Smooth muscle cell (in vitro differentiated cells): Measurements from ENCODE around the gene CRACR2A. TPM values are rescaled to one million over a fixed set of nuclear protein-coding genes. Genes with fewer than 3 reads are reported as not detected.

Experiments
- DNase-seq: peaks from one replicate; lab custom pipeline; 2025; ENCODE audit not compliant: unreplicated experiment; lab: John Stamatoyannopoulos, UW
- H2AFZ ChIP-seq: fragments of 200-600 bp; sonication (generic); 2 replicates; pipeline ENCODE4 v1.6.0; 2016; ENCODE audit warnings: antibody characterized with exemption, low read depth, mild to moderate bottlenecking
- H3F3A ChIP-seq: fragments of 200-600 bp; sonication (generic); 2 replicates; pipeline ENCODE4 v1.6.0; 2017; ENCODE audit warnings: antibody characterized with exemption, low read depth
- H3K27ac ChIP-seq: fragments of 200-600 bp; sonication (generic); 2 replicates; pipeline ENCODE4 v1.5.1; 2016; ENCODE audit warnings: low read depth, mild to moderate bottlenecking
- H3K27me3 ChIP-seq: fragments of 200-600 bp; sonication (generic); 2 replicates; pipeline ENCODE4 v1.6.1; 2016; ENCODE audit warnings: low read depth, mild to moderate bottlenecking
- H3K36me3 ChIP-seq: fragments of 200-600 bp; sonication (generic); 2 replicates; pipeline ENCODE4 v1.5.1; 2016; ENCODE audit warnings: low read depth
- H3K4me1 ChIP-seq: fragments of 200-600 bp; sonication (generic); 2 replicates; pipeline ENCODE4 v1.5.1; 2016; ENCODE audit warnings: low read depth
- H3K4me2 ChIP-seq: fragments of 200-600 bp; sonication (generic); 2 replicates; pipeline ENCODE4 v1.6.0; 2016; ENCODE audit warnings: mild to moderate bottlenecking
- H3K4me3 ChIP-seq: fragments of 200-600 bp; sonication (generic); 2 replicates; pipeline ENCODE4 v1.5.1; 2016; ENCODE audit warnings: mild to moderate bottlenecking
- H3K79me2 ChIP-seq: fragments of 200-600 bp; sonication (generic); 2 replicates; pipeline ENCODE4 v1.6.0; 2016; ENCODE audit warnings: low read depth, mild to moderate bottlenecking
- H3K9ac ChIP-seq: fragments of 200-600 bp; sonication (generic); 2 replicates; pipeline ENCODE4 v1.6.0; 2016; ENCODE audit warnings: low read depth
- H3K9me3 ChIP-seq: fragments of 200-600 bp; sonication (generic); replicated peaks from 2 replicates; pipeline ENCODE4 v1.5.1; 2016; ENCODE audit warnings: low read depth
- H4K20me1 ChIP-seq: fragments of 200-600 bp; sonication (generic); 2 replicates; pipeline ENCODE4 v1.6.0; 2016; ENCODE audit warnings: low read depth
- WGBS: methylation state at CpG from one replicate; pipeline ENCODE4 v1.1.7; 2016; ENCODE audit warnings: low lambda C conversion rate; 5-methylcytosine and 5-hydroxymethylcytosine counted together
- polyA plus RNA-seq: library from polyadenylated mRNA; unstranded; fragments of >200 nt; fragmentation: Nextera tagmentation; extraction: Ambion mirVana; gene quantifications from 2 replicates; pipeline ENCODE4 v1.2.1, GENCODE V29; 2016
- total RNA-seq: library from RNA; depleted of rRNA; stranded (reverse); fragments of >200 nt; gene quantifications from 2 replicates; pipeline ENCODE4 v1.2.3, GENCODE V29; 2014
- TF ChIP-seq, protein P1 (sequence below): fragments of 200-600 bp; sonication (generic); IDR thresholded peaks from 2 replicates; pipeline ENCODE4 v1.5.1; 2017; ENCODE audit warnings: borderline replicate concordance, mild to moderate bottlenecking, antibody characterized with exemption; ENCODE audit not compliant: insufficient read depth, poor library complexity, severe bottlenecking

The CRACR2A gene
- total and polyA plus RNA-seq, 2 experiments from 2014 or later, result 0.99 to 1.3 TPM

DNA sequence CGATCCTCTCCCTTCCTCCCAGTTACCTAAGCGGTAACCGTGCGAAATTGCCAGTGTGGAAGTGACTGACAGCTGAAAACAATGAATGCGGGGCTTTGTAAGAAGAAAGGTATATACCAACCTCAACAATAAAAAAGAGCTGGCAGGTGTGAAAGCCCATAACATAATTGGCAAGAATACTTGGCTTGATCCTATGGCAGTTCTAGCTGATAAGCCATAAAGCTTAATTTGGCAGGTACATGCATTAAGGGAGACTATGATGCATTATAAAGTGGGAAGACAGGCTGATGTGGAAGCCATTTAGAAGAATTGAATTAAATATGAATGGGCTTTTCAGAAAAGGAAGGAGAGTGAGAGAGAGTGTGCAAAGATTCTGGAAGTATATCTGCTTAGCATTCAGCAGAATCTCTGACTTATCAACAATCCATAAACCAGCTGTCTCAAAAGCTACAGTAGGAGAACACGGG, 71.3 kb downstream of the CRACR2A start:
- H3K36me3 ChIP-seq, result no peaks in the 10 kb centered on the region
- H3K27ac ChIP-seq, result no peak overlapping the region
- H2AFZ ChIP-seq, result no peak overlapping the region
- no peak overlapping the region for H3K4me3 ChIP-seq
- H3K9me3 ChIP-seq, result no peaks in the 10 kb centered on the region
- no peaks in the 10 kb centered on the region for H4K20me1 ChIP-seq
- H3F3A ChIP-seq, result no peaks in the 10 kb centered on the region
- H3K4me2 ChIP-seq, result no peak overlapping the region
- no peak overlapping the region for H3K9ac ChIP-seq
- H3K4me1 ChIP-seq, result no peaks in the 10 kb centered on the region
- TF ChIP-seq, protein P1, sequence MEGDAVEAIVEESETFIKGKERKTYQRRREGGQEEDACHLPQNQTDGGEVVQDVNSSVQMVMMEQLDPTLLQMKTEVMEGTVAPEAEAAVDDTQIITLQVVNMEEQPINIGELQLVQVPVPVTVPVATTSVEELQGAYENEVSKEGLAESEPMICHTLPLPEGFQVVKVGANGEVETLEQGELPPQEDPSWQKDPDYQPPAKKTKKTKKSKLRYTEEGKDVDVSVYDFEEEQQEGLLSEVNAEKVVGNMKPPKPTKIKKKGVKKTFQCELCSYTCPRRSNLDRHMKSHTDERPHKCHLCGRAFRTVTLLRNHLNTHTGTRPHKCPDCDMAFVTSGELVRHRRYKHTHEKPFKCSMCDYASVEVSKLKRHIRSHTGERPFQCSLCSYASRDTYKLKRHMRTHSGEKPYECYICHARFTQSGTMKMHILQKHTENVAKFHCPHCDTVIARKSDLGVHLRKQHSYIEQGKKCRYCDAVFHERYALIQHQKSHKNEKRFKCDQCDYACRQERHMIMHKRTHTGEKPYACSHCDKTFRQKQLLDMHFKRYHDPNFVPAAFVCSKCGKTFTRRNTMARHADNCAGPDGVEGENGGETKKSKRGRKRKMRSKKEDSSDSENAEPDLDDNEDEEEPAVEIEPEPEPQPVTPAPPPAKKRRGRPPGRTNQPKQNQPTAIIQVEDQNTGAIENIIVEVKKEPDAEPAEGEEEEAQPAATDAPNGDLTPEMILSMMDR, result no peak
- no peaks in the 10 kb centered on the region for H3K27me3 ChIP-seq
- WGBS, result 95% methylated on average over 6 of the region's 6 CpGs
- no peak for DNase-seq
- H3K79me2 ChIP-seq, result no peaks in the 10 kb centered on the region

DNA sequence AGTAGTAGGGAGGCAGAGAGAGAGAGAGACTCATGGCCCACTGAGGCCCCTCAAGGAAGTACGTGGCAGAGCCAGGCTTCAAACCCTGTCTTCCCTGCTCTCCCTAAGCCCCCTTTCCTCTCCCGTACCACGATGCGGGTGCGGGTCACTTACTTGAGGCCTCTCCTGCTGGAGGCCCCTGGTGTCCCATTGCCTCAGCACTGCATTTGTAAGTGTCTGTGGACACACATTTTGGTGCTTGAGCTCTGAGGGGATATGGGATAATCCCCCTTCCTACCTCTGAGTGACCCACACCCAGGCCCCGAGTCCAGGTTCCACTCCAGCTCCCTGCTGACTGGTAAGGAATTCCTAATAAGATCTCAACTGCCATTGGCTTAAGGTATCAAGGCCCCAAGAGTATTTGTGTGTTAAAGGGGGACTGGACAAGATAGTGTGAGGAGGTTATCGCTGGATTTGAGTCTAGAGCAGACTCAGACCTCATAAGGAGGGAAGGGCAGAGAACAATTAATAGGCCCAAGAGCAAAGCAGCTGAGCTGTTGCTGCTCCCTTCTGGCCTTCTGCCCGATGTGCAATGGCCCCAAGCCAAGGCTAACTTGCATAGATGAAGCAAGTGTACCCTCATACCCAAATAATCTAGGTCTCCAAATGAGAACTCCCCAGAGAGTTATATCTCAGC, 71.9 kb downstream of the CRACR2A start:
- no peak overlapping the region for H3K4me3 ChIP-seq
- no peaks in the 10 kb centered on the region for H3K27me3 ChIP-seq
- no peak for DNase-seq
- no peaks in the 10 kb centered on the region for H3F3A ChIP-seq
- TF ChIP-seq, protein P1, result peak; percentile 16
- no peak overlapping the region for H3K9ac ChIP-seq
- H3K4me1 ChIP-seq, result no peaks in the 10 kb centered on the region
- H2AFZ ChIP-seq, result no peak overlapping the region
- H4K20me1 ChIP-seq, result no peaks in the 10 kb centered on the region
- H3K9me3 ChIP-seq, result no peaks in the 10 kb centered on the region
- H3K27ac ChIP-seq, result no peak overlapping the region
- no peak overlapping the region for H3K4me2 ChIP-seq
- WGBS, result 86% methylated on average over 8 of the region's 8 CpGs
- H3K36me3 ChIP-seq, result no peaks in the 10 kb centered on the region
- H3K79me2 ChIP-seq, result no peaks in the 10 kb centered on the region

DNA sequence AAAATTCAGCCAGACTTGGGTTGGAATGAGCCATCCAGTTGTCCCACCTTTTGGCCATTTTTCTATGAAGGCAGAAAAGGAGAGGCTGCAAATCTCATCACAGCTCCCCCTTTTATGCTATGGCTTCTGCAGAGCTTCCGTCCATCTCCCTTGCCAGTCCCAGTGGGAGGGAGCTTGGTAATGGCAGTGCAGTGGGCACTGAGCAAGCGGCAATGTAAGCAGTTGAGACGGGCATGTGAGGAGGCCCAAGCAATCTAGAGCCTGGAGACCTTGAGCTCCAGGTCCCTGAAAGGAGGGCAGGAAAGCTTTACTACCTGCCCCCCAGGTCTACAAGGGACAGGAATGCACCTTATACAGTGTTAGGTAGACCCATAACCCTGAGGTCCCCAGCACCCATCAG, 73.1 kb downstream of the CRACR2A start:
- Histone ChIP-seq H3K4me3 (no peak overlapping the region), H3K4me2 (no peak overlapping the region), H3K9me3 (no peaks in the 10 kb centered on the region), H3K9ac (no peak overlapping the region), H3K36me3 (no peaks in the 10 kb centered on the region), H3K79me2 (no peaks in the 10 kb centered on the region), H4K20me1 (no peaks in the 10 kb centered on the region), H3K4me1 (no peaks in the 10 kb centered on the region), H2AFZ (no peak overlapping the region), H3F3A (no peaks in the 10 kb centered on the region), H3K27me3 (no peaks in the 10 kb centered on the region), H3K27ac (no peak overlapping the region)
- DNase-seq, result no peak
- WGBS, result 78% methylated on average over 3 of the region's 3 CpGs
- TF ChIP-seq, protein P1, result no peak

DNA sequence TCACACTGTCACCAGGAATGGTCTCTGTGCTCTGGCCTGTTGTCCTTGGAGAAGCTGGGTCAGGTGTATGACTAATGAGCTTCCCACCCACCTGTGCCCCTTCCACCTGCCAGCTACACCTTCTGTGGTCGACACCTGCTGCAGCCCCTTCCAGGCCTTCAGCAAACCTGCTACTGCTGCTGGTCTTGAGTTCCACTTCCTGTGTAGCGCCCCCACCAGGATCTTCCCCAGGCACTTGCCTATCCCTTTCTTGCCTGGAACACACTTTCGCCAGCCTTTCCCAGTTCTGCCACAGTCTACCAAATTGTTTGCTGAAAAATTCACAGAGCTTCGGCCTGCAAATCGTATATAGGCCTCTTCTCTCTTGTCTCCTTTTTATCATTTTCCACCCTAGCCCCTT, 75.3 kb downstream of the CRACR2A start:
- no peak overlapping the region for H3K4me2 ChIP-seq
- H3K9me3 ChIP-seq, result no peaks in the 10 kb centered on the region
- no peak overlapping the region for H3K4me3 ChIP-seq
- TF ChIP-seq, protein P1, result no peak
- no peak overlapping the region for H2AFZ ChIP-seq
- H3K4me1 ChIP-seq, result no peaks in the 10 kb centered on the region
- H3K27me3 ChIP-seq, result no peaks in the 10 kb centered on the region
- no peak for DNase-seq
- H3F3A ChIP-seq, result no peaks in the 10 kb centered on the region
- whole genome bisulfite sequencing, result 96% methylated on average over 5 of the region's 5 CpGs
- H3K9ac ChIP-seq, result no peak overlapping the region
- H3K79me2 ChIP-seq, result no peaks in the 10 kb centered on the region
- no peaks in the 10 kb centered on the region for H3K36me3 ChIP-seq
- H4K20me1 ChIP-seq, result no peaks in the 10 kb centered on the region
- H3K27ac ChIP-seq, result no peak overlapping the region
